NCI-H1092 (cell line): ENCODE data around the gene TUFT1.
"Not testable (repeated sequence)": the region's sequence is repeated elsewhere in the genome, so short reads cannot be mapped to it uniquely, and the experiment has no call there.

Experiments used
- DNase-seq: peaks from one replicate; lab custom pipeline; 2025; lab: John Stamatoyannopoulos, UW

TUFT1 gene

GRCh38 chr1:151581451-151581850 is 41.3 kb downstream of the TUFT1 start:
- DNase-seq: no peak

- no peak for DNase-seq
Measured at GRCh38 chr1:151581921-151582320, 41.8 kb downstream of the TUFT1 start.

DNA sequence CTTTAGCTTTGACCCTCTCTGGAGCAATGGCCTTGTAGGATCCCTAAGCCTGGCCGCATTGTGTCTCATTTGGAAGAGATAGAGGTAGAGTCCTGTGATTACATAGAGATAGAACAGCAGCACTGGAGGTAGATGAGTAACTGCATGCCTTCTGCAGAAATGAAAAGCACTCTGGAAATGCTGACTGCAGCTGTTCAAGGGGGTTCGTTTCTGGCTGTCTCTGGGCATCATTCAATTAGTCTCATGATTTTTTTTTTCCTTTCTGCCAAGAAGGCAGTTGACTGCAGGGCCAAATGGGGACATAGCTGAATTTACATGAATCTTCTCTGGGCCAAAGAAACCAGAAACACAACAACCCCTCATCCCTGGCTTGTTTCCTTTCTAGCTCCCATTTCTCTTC is 43.7 kb downstream of the TUFT1 start:
- no peak for DNase-seq

DNA sequence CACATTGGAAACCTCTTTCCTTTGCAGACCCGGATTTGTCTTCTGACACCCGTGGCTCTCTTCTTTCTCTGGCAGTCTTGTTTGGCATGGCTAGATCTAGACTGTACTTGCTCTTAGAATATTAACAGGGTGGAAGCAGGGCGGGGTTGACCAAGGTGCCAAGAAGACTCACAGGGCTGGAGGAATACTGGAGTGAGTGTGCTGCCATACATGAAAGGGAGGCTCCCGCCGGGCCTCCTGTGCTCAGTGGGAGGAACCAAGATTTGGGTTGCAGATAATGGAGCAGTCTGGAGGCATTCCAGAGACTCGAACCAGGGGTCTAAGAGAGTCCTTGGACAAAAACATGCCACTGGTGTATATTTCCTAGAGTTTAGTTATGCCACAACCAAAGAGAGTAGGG is 44.2 kb downstream of the TUFT1 start:
- no peak for DNase-seq

DNA sequence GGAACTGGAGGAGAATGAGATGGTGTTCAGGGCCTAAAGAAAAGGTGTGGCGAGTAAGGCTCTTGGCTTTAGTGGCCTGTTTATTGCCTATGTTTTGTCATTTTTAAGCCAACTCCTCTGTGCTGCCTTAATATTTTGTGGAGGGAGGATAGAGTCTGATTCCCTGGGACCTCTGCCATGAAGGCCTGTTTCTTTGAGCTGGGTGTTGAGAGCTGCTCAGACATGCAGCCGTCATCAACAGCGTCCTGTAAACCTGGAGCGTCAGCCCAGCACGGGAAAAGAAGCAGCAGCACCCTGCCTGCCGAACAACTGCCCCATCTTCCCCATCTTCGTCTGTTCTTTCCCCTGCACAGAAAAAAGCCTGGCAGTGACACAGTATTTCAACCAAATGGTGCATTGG is 44.7 kb downstream of the TUFT1 start:
- DNase-seq: no peak

GRCh38 chr1:151585622-151586021 is 45.5 kb downstream of the TUFT1 start:
- DNase-seq: no peak

GRCh38 chr1:151590961-151591360 is 50.9 kb downstream of the TUFT1 start:
- no peak for DNase-seq

- DNase-seq: no peak
Measured at GRCh38 chr1:151593730-151594129, 53.6 kb downstream of the TUFT1 start.

- peak; percentile 56 for DNase-seq
Measured at GRCh38 chr1:151594143-151594625, 54.1 kb downstream of the TUFT1 start.

GRCh38 chr1:151596166-151596953 is 56.3 kb downstream of the TUFT1 start:
- DNase-seq: no peak

DNA sequence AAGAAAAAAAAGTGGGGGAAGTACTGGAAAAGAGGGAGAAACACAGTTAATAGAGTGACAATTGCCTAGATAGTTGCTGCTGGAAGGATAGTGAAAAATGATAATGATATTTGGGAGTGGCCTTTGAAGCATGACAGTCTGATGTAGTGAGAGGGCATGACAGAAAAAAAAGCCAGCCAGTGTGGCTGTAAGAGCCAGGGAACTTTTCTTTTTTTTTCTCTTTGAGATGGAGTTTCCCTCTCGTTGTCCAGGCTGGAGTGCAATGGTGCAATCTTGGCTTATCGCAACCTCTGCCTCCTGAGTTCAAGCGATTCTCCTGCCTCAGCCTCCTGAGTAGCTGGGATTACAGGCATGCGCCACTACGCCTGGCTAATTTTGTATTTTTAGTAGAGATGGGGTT is 62.4 kb downstream of the TUFT1 start:
- not testable (repeated sequence) for DNase-seq

DNA sequence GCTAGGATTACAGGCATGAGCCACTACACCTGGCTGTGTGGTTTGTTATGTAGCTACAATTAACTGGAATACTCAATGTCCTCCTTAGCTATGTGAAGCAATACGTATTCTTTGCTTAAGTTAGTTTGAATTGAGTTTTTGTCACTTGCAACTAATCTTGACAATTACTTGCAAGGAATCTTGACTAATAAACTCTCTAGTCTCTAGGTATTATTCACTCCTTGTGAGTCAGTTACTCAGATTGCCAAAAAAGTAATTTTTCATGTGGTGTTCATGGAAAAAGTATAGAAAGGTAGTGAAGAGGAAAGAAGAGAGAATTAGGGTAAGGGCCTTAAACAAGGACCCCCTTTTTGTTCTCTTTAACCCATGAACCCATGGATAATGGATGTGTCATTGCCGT is 64.2 kb downstream of the TUFT1 start:
- no peak for DNase-seq

DNA sequence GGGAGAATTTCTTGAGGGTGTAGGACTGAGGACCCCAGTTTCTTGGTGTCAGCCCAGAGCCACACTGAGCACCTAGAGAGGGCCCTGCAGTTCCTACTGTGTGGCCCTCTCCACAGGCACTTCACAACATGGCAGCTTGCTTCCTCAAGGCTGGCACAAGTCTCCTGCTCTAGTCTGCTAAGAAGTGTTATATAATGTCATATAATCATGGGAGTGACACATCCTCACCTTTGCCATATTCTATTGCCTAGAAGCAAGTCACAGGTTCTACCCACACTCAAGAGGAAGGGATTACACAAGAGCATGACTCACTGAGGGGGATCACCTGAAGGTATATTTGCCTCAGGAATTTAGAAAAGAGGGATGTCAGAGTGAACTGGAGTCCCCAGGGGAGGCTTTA is 66.3 kb downstream of the TUFT1 start:
- DNase-seq: no peak

DNA sequence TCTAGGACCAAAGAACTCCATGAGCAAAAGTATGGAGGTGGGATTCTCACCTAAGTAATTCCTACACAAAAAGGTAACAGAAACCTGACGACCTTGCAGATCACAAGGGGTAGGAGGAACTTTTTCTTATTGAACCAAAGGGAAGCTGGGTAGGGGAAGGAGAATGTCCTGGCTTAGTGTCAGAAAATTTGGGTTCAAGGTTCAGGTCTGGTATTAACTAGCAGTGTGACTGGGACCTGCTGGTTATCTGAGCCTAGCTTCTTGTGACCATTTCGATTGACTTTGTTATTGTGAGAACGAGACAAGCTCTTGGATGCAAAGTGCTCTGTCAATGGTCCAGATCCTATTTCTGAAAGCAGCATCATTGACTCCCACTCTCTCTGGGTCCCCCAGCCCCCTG is 66.7 kb downstream of the TUFT1 start:
- DNase-seq: no peak

DNA sequence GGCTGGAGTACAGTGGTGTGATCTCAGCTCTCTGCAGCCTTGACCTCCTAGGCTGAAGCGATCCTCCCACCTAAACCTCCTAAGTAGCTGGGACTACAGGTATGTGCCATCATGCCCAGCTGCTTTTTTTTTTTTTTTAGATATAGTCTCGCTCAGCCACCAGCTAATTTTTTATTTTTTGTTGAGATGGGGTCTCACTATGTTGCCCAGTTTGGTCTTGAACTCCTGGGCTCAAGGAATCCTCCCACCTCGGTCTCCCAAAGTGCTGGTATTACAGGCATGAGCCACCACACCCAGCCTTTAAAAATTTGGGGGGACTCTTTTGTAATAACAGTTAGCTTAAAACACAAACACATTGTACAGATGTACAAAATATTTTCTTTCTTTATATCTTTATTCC is 70.0 kb downstream of the TUFT1 start:
- DNase-seq: no peak

- no peak for DNase-seq
Measured at GRCh38 chr1:151611288-151611790, 71.2 kb downstream of the TUFT1 start.

DNA sequence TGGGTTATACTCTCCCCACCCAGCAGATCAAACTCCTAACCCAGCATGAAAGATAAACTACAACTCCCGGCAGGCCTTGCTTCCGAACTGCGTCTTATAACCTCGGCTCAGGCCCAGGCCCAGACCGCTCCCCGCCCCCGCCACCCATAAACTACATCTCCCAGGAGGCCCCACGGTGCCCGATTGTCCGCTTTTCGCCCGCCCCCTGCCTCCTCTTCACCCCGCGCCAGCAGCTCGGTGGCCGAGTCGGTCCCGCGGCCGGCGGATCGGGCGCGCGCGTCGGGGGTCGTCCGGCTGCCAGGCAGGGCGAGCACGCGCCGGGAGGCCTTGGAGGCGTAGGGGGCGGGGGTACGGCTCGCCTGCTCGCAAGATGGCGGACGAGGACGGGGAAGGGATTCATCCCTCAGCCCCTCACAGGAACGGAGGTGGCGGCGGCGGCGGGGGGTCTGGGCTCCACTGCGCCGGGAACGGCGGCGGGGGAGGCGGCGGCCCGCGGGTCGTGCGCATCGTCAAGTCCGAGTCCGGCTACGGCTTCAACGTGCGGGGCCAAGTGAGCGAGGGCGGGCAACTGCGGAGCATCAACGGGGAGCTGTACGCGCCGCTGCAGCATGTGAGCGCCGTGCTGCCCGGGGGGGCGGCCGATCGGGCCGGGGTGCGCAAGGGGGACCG is 71.9 kb downstream of the TUFT1 start, which contains the start of gene SNX27:
Gene SNX27, plus strand, starts transcription at position 219 of the 669 bp plus-strand sequence. Its CDS starts 152 bp downstream, at position 371.
- DNase-seq: peak; percentile 95

DNA sequence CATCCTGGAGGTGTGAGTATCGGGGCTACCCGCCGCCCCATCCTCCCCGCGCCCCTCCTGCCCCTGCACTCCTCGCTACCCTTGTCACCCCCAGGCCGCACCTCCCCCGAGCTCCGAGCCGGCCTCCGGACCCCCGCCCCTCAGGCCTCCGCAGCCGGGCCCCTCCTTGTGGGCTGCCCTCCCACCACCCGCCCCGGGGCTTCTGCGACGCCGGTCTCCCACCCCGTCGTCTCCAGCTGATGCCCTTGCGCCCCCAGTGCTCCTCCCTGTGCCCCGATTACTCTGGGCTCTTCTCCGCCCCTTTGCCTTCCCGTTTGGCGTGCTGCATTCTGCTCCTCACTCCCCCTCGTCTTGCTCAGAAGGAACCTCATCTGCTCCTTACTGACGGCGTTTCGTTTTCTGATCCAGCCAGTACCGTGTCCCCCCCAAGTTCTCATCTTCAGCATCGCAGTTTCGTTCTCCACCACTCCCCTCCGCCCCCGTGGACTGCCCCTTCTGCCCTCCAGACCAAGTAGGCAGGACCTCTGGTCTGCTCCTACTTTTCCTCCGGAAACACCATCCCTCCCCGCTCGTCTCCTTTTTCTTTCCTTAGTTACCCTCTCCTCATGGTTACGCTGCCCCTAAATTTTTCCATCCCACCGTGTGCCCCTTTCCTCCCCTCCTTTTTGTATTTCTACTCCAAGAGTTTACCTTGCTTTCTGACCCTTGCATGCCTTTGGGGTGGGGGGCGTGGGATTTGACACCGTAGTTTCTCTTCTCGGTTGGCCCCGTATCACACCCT is 72.6 kb downstream of the TUFT1 start:
- no peak for DNase-seq

DNA sequence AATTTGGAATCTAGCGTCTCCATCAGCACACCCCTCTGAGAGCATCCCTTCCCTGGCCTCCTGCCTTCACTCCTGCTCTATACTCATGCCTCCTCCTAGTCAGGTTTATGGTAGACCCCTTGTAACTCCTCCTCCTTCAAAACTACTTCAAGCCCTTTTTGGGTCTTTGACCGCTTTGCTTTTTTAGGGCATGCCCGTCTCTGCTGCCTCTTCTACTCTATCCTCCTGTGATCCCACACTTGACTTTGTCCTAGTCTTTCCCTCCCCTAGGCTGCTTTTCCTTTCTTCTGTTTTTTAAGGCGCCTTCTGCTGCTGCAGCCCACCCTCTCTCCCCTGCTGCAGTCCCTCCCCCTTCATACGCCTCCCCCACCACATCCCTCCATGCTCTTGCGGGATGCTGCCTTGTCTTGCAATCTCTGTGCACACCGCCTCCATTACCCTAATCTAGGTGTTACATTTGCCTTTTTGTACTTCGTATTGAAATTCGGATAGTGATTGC is 73.2 kb downstream of the TUFT1 start:
- DNase-seq: no peak

- no peak for DNase-seq
Measured at GRCh38 chr1:151615711-151616504, 75.8 kb downstream of the TUFT1 start.

GRCh38 chr1:151616505-151616849 is 76.4 kb downstream of the TUFT1 start:
- DNase-seq: no peak
